Measurements from ENCODE around the gene CTNNB1. TPM values are rescaled to one million over a fixed set of nuclear protein-coding genes. Genes with fewer than 3 reads are reported as not detected.

Gene CTNNB1
- total and polyA plus RNA-seq, 2 of the 4 experiments (the other 2 are of a cell fraction): 364 to 1,677 TPM

GRCh38 chr3:41288785-41289184 is 89.5 kb downstream of the CTNNB1 start:
- in situ Hi-C loops (cut with MboI; ENCODE audit: low sequenced_read_pairs) (no loop called here), intact Hi-C loops (cut with micrococcal nuclease) (no loop called here), dilution Hi-C loops (cut with HindIII; ENCODE audit: low sequenced_read_pairs, unreplicated experiment) (no loop called here)
- Histone ChIP-seq H3K14ac (replicated peaks; ENCODE audit: low read depth, low read length) (no peak overlapping the region), H4K5ac (ENCODE audit: low read depth, low read length) (no peak overlapping the region), H3K56ac (ENCODE audit: extremely low read depth, insufficient read depth, low read length) (no peak overlapping the region), H2AK5ac (ENCODE audit: low read depth, low read length) (no peak overlapping the region), H2AFZ (replicated peaks; ENCODE audit: low read length, poor library complexity) (no peak overlapping the region), H2BK5ac (ENCODE audit: low read depth, low read length, poor library complexity, severe bottlenecking) (no peak overlapping the region), H3K4me1 (ENCODE audit: control insufficient read depth, insufficient read depth, low read length) (no peaks in the 10 kb centered on the region), H4K8ac (ENCODE audit: low read depth in 2 of 2, low read length in 2 of 2) (no peak overlapping the region), H3K23ac (ENCODE audit: low read depth, low read length) (no peak overlapping the region), H3K9ac (ENCODE audit: low read depth, low read length) (no peak overlapping the region), H3K4ac (ENCODE audit: low read depth, low read length) (no peak overlapping the region), H2BK20ac (ENCODE audit: low read depth, low read length) (no peak overlapping the region), H4K20me1 (ENCODE audit: insufficient read depth, low read length) (no peaks in the 10 kb centered on the region), H3K36me3 (ENCODE audit: control insufficient read depth, insufficient read depth, low read length) (no peaks in the 10 kb centered on the region), H2BK120ac (ENCODE audit: low read depth, low read length) (no peak overlapping the region), H2AK9ac (replicated peaks; ENCODE audit: low read depth, low read length, poor library complexity) (no peak overlapping the region), H3K4me2 (ENCODE audit: low read depth, low read length) (no peak overlapping the region), H4K91ac (ENCODE audit: insufficient read depth, low read depth, low read length) (no peak overlapping the region), H3K9me1 (ENCODE audit: insufficient read depth, low read length) (no peaks in the 10 kb centered on the region), H2BK15ac (ENCODE audit: low read depth, low read length) (no peak overlapping the region), H3K4me3 (ENCODE audit: insufficient read depth, low read depth, low read length) (no peak overlapping the region), H3K27ac (ENCODE audit: insufficient read depth, low read length) (no peak overlapping the region), H3K9me3 (ENCODE audit: control insufficient read depth, insufficient read depth, low read length) (no peaks in the 10 kb centered on the region), H3K27me3 (ENCODE audit: control insufficient read depth, insufficient read depth, low read length) (0 out of 2 replicates have a peak, but pooled peaks cover 1% of the 10 kb centered on the region), H3K18ac (ENCODE audit: low read depth, low read length) (no peak overlapping the region), H3K79me1 (ENCODE audit: low read depth in 1 of 2, low read length in 2 of 2) (no peaks in the 10 kb centered on the region)
- DNase-seq (no peak), ATAC-seq (ENCODE audit: low read depth) (no peak)
- TF ChIP-seq RAD21 (IDR thresholded peaks at IDR 0.05; ENCODE audit: low read length) (no peak), MXI1 (IDR thresholded peaks at IDR 0.05; ENCODE audit: borderline replicate concordance, low read depth, low read length) (no peak), SMC3 (IDR thresholded peaks at IDR 0.05; ENCODE audit: low read depth, low read length) (no peak), NFE2L2 (IDR thresholded peaks at IDR 0.05; ENCODE audit: low read depth, low read length) (no peak), RFX5 (IDR thresholded peaks at IDR 0.05; ENCODE audit: low read depth, low read length) (no peak), FOS (IDR thresholded peaks at IDR 0.05; ENCODE audit: low read depth, low read length) (no peak), CHD1 (IDR thresholded peaks at IDR 0.05; ENCODE audit: low read depth, low read length) (no peak), BHLHE40 (IDR thresholded peaks at IDR 0.05; ENCODE audit: low read depth, low read length) (no peak)
- POLR2A ChIA-PET (ENCODE audit: unreplicated experiment): no interaction called here
- CTCF ChIA-PET: interaction anchor here (1.6 kb wide), 1 partner anchor 14 kb away, joined by 3 read pairs; no protein-coding TSS in a partner anchor
- no CpG with 5 or more reads among the region's 8 CpGs for WGBS, 2 experiments (ENCODE audit: extremely low coverage in 2 of 2, insufficient read length in 1 of 2)
- BruUV-seq (replicated peaks): no TSS peak

Small RNA genes within 50 kb of the gene (microRNA-seq; reads per million reads assigned to microRNA genes)
- not detected for gene MRPS31P1 (ENCODE audit: insufficient read depth, insufficient read length)

Small RNA genes within 50 kb of the gene (small RNA-seq; reads per million reads assigned to genes)
- gene MRPS31P1: 0 reads per million in 5 experiments
